ENCODE results near the gene SECISBP2.

Gene SECISBP2

GRCh38 chr9:89382026-89382986 lies 64.0 kb downstream of the SECISBP2 start:
- DNase-seq (ENCODE audit: low read depth in 2 of 2): no peak

- DNase-seq (ENCODE audit: low read depth in 2 of 2): no peak
These were observed 64.9 kb downstream of the SECISBP2 start for GRCh38 chr9:89383030-89383720.

DNA sequence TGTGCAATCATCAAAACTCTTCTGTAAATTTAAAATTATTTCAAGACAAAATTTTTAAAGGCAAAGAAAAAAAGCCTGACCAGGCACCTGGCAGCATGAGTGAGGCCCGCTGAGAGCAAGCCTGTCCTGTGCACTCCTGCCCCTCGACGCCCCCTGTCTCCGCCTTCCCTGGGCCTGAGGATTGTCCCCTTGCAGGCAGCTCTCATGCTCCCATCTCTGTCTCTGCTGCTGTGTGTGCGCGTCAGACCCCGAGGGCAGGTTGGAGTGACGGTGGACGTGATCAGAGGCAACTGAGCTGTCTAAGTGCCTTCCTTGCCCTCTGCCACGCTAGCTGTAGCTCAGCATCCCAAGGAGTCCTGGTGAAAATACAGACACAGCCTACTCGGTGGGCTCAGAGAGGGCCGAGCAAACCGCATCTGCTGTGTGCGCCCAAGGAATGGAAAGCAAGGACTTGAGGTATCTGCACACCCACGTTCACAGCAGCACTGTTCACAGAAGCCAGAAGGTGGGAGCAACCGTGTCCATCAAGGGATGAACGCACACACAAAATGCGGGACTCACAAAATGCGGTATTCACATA lies 65.5 kb downstream of the SECISBP2 start:
- no peak for DNase-seq (ENCODE audit: low read depth in 2 of 2)

GRCh38 chr9:89384783-89385182 lies 66.5 kb downstream of the SECISBP2 start:
- DNase-seq (ENCODE audit: low read depth in 2 of 2): no peak

DNA sequence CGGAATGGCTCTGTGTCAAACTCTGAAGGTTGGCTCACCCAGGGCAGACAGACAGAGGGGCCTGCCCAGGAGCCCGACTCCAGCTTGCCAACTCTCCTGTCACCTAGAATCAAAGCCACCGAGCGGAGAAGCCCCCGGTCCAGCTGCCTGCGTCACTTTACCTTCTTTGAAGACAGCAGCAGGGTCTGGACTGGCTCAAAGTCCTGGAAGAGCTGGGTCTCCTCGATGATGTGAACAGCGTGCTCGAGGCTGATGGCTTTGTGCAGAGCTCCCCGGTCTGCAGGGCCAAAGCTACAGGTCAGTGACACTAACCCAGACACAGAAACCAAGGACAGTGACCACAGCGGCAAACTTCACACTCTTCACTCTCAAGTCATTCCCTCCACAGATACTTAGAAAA lies 67.9 kb downstream of the SECISBP2 start:
- DNase-seq (ENCODE audit: low read depth in 2 of 2): no peak

GRCh38 chr9:89386797-89387196 lies 68.5 kb downstream of the SECISBP2 start:
- DNase-seq (ENCODE audit: low read depth in 2 of 2): no peak

GRCh38 chr9:89387197-89387849 lies 69.0 kb downstream of the SECISBP2 start:
- DNase-seq (ENCODE audit: low read depth in 2 of 2): no peak

DNA sequence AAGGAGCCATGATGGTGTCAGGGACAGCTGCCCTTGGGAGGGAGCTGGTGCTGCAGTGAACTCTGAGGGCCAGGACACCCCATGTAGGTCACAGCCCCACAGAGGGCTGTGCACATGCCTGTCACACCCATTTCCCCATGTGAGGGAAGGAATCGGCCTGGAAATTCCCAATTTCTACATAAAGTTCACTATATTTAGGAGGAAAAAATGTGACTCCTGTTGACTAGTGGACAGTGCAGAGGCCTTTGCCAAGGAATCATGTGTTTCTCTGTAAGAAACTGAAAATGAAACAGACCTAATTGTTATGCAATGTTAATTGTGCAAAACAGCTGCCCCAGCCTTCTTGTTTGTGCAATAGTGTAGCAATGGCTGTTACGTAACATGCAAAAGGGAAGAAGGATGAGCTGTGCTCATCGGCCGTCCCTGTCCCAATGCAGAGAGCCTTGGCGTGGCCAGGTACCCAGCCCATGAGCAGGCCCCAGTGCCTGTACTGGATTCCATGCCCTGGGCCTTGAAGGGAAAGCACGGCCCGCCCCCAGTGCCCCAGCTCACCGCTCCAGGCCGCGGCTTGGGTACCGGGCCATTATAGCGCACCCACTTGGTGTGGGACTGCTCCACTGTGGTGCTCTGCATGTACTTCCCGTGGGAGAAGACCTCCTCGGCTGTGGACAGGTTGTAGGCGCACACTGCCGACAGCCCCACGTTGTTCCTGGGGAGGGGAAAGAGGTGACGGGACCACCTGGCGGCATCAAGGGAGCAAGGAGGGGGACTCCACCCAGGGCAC lies 70.0 kb downstream of the SECISBP2 start:
- DNase-seq (ENCODE audit: low read depth in 2 of 2): no peak

DNA sequence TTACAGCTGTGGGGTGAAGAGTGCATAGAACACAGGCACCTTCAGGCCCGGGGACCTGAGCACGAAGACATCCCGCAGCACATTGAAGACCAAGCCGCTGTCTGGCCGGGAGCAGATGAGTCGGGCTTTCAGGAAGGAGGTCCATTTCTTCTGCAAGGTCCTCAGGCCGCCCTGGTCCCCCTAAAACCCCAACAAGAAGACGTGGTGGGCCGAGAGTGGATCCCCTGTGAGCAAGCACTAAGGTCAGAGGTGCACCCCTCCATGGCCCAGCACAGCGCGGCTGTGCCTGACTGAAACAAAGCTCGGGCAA lies 70.5 kb downstream of the SECISBP2 start:
- no peak for DNase-seq (ENCODE audit: low read depth in 2 of 2)

GRCh38 chr9:89390068-89390555 lies 71.8 kb downstream of the SECISBP2 start:
- no peak for DNase-seq (ENCODE audit: low read depth in 2 of 2)

DNA sequence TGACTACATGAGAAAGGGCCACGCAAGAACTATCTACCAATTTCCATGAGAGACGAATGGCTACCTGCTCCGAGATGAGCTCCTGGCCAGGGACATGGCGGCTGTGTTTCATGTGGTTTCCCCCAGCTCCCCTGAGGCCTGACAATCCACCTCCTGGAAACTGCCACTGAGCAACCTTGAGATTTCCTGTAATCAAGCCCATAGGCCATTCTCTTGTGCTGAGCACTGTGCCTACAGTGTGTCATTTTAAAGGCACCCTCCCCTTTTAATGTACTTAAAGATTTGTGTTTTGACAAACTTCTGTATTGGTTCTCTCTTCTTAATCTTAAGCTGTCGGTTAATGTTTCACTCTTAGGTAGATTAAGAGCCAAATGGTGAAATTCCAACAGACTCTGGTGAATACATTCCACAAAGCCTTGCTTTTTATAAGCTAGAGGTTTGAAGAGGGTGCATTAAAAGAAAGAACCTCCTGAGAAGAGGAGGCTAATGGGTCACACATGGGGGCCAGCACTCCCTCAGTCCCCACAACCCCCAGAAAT lies 72.3 kb downstream of the SECISBP2 start:
- DNase-seq (ENCODE audit: low read depth in 2 of 2): no peak

- no peak for DNase-seq (ENCODE audit: low read depth in 2 of 2)
These were observed 73.3 kb downstream of the SECISBP2 start for GRCh38 chr9:89391585-89391984.

GRCh38 chr9:89394412-89394811 lies 76.1 kb downstream of the SECISBP2 start:
- DNase-seq (ENCODE audit: low read depth in 2 of 2): no peak

DNA sequence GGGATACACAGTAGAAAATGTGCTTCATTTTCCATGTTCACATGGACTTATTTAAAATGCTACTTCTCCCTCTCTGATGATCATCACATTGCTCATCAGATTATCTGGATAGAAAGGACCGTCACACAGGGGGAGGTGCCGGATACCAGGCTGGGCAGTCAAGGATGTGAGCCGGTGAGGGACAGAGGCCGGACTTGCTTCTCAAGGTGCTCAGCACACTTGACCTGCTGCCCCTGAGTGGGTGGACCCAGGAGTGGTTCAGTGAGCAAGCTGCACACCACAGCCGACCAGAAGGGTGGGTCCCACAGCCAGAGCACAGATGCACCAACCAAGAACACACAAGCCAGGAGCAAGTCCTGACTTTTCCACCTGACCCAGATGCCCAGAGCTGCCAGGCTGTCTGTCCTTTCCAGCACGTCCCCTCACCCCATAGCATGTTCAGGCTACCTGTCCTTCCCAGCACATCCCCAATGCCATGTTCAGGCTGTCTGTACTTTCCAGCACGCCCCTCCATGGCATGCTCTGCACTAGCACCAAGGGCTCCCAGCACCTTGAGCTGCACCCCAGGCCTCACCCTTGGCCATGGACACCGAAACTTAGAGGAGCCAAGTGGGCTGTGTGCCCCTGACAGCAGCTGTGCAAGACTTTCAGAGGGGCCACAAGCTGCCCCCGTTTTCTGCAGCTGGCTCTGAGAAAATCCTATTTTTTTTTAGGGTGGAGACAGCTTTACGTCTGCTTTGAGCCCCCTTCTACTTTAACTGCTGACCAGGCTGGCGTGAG lies 77.8 kb downstream of the SECISBP2 start:
- no peak for DNase-seq (ENCODE audit: low read depth in 2 of 2)

DNA sequence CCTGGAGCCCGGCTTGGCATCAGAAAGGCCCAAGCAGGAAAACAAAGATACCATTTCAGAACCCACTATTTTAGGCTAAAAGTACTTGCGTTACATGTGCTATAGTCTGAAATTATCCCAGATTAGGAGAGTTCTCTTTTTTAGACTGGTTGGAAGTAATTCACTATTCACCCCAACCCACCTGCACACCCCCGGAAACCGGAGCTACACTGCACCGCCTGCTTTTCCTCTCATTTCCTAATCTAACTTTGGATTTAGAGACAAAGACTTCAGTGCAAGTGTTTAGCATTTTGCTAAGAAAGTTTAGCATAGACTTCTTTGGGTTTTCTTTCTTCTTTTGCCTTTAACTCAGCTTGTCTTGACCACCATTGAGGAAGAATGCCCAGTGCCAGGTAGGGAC lies 79.2 kb downstream of the SECISBP2 start:
- no peak for DNase-seq (ENCODE audit: low read depth in 2 of 2)

GRCh38 chr9:89398621-89399020 lies 80.3 kb downstream of the SECISBP2 start:
- no peak for DNase-seq (ENCODE audit: low read depth in 2 of 2)

- no peak for DNase-seq (ENCODE audit: low read depth in 2 of 2)
These were observed 82.3 kb downstream of the SECISBP2 start for GRCh38 chr9:89400403-89401116.

- no peak for DNase-seq (ENCODE audit: low read depth in 2 of 2)
These were observed 84.6 kb downstream of the SECISBP2 start for GRCh38 chr9:89402695-89403427.

GRCh38 chr9:89404074-89404473 lies 85.8 kb downstream of the SECISBP2 start:
- DNase-seq (ENCODE audit: low read depth in 2 of 2): no peak
